A673 (cell line): ENCODE measurements around the gene PDE8A. TPM values are rescaled to one million over a fixed set of nuclear protein-coding genes. Genes with fewer than 3 reads are reported as not detected.
A peak's percentile ranks its signal among the peaks of the same experiment; 100 is the strongest.

Source experiments
- BruUV-seq: library from RNA; stranded (reverse); fragments of 400-500 nt; replicated peaks from 2 replicates; lab custom pipeline; 2021; lab: Mats Ljungman, UMichigan
- CTCF ChIA-PET: fragments of 300-600 bp; sonication (Branson Sonifier 250); formaldehyde crosslinking; loops from one replicate; lab custom pipeline; 2022; ENCODE audit warnings: antibody characterized with exemption; lab: Charles Lee
- POLR2A ChIA-PET: fragments of 300-600 bp; sonication (Branson Sonifier 250); formaldehyde crosslinking; loops from one replicate; lab custom pipeline; 2022; ENCODE audit warnings: antibody characterized with exemption; ENCODE audit not compliant: low non-redundant PET; lab: Charles Lee
- DNase-seq: peaks from one replicate; pipeline ENCODE4 v3.0.0-alpha.2; 2015; ENCODE audit warnings: low spot score
- H3K27ac ChIP-seq: fragments of 200-600 bp; sonication (generic); 2 replicates; pipeline ENCODE4 v1.5.1; 2016; ENCODE audit warnings: mixed run types, low read depth, mild to moderate bottlenecking, mixed read lengths, antibody characterized with exemption, low read length; ENCODE audit not compliant: poor library complexity, severe bottlenecking
- H3K27me3 ChIP-seq: fragments of 200-600 bp; sonication (generic); replicated peaks from 2 replicates; pipeline ENCODE4 v1.6.1; 2017; ENCODE audit warnings: mixed run types, low read depth, mild to moderate bottlenecking, mixed read lengths, antibody characterized with exemption, low read length; ENCODE audit not compliant: insufficient read depth, poor library complexity
- H3K36me3 ChIP-seq: fragments of 200-600 bp; sonication (generic); 2 replicates; pipeline ENCODE4 v1.6.1; 2016; ENCODE audit warnings: mixed run types, mild to moderate bottlenecking, mixed read lengths, antibody characterized with exemption, low read length; ENCODE audit not compliant: insufficient read depth, poor library complexity, severe bottlenecking
- H3K4me1 ChIP-seq: fragments of 200-600 bp; sonication (generic); 2 replicates; pipeline ENCODE4 v1.6.1; 2017; ENCODE audit warnings: mixed run types, mild to moderate bottlenecking, mixed read lengths, antibody characterized with exemption, low read length; ENCODE audit not compliant: insufficient read depth, poor library complexity, severe bottlenecking
- H3K4me3 ChIP-seq: fragments of 200-600 bp; sonication (generic); 2 replicates; pipeline ENCODE4 v1.5.1; 2016; ENCODE audit warnings: low read depth, mixed run types, mild to moderate bottlenecking, mixed read lengths, low read length; ENCODE audit not compliant: poor library complexity, severe bottlenecking
- H3K9me3 ChIP-seq: fragments of 200-600 bp; sonication (generic); 2 replicates; pipeline ENCODE4 v1.6.1; 2016; ENCODE audit warnings: mixed run types, low read depth, mild to moderate bottlenecking, mixed read lengths, antibody characterized with exemption, low read length; ENCODE audit not compliant: poor library complexity, severe bottlenecking
- CTCF ChIP-seq: fragments of 300-800, 200-600 bp; sonication (generic); conservative IDR thresholded peaks from 2 replicates; pipeline ENCODE4 v1.5.1; 2017; ENCODE audit warnings: low read depth, mild to moderate bottlenecking, antibody characterized with exemption, low read length, moderate library complexity, mixed read lengths
- EZH2 ChIP-seq: fragments of 200-600 bp; sonication (generic); IDR thresholded peaks from 2 replicates; pipeline ENCODE4 v1.6.1; 2017; ENCODE audit warnings: borderline replicate concordance, low read depth, mild to moderate bottlenecking, mixed read lengths, antibody characterized with exemption, low read length; ENCODE audit not compliant: poor library complexity, severe bottlenecking
- intact Hi-C: fragments of 100-400 bp; cut with micrococcal nuclease; formaldehyde crosslinking; loops from one replicate; pipeline ENCODE4 v1.10.0; 2022; ENCODE audit not compliant: unreplicated experiment
- total RNA-seq: library from RNA; stranded (reverse); gene quantifications from 2 replicates; pipeline ENCODE4 v1.2.3, GENCODE V29; 2021

Gene PDE8A
- total RNA-seq, 1 experiment from 2014 or later: 80.7 TPM

DNA sequence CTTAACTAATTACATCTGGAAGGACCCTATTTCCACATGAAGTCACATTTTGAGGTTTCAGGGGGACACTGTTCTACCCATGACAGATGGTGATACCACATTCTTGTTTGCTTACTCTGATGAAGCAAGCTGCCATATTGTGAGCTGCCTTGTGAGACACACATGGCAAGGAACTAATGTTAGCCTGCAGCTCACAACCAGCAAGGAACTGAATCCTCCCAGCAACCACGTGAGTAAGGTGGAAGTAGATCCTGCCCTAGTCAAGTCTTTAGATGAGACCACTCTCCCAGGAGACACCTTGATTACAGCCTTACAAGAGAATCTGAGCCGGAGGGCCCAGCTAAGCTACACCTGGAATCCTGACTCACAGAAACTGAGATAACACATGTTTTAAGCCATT is 160.1 kb downstream of the PDE8A start:
- Histone ChIP-seq H3K27ac (no peak overlapping the region), H3K4me1 (peaks cover 11% of the 10 kb centered on the region), H3K9me3 (no peaks in the 10 kb centered on the region), H3K27me3 (no peaks in the 10 kb centered on the region), H3K36me3 (peaks cover 32% of the 10 kb centered on the region), H3K4me3 (no peak overlapping the region)
- POLR2A ChIA-PET: no interaction called here
- CTCF ChIA-PET: interaction anchor here (1.1 kb wide), 1 partner anchor 27 kb away, joined by 3 read pairs; no protein-coding TSS in a partner anchor
- DNase-seq: no peak
- TF ChIP-seq EZH2 (no peak), CTCF (no peak)
- no TSS peak for BruUV-seq
- intact Hi-C loops: no loop called here

DNA sequence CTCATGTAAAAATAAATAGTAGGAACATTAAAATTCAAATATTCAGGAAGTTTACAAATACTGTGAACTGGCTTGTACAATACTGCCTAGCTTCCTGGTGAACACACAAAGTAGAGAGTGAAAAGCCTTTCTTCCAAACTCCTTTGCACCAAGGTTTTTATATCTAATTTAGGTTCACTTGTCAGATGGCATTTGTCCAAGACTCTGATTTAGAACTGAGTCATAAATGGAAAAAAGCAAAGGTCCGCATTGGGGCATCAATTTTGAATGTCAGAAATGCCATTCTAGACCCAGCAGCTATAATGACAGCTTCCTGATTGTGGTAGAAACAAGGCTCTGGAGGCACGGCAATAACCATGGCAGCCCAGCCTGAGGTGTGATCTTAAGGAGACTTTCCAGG is 160.7 kb downstream of the PDE8A start:
- Histone ChIP-seq H3K4me1 (peaks cover 11% of the 10 kb centered on the region), H3K4me3 (no peak overlapping the region), H3K36me3 (peaks cover 26% of the 10 kb centered on the region), H3K27me3 (no peaks in the 10 kb centered on the region), H3K27ac (no peak overlapping the region), H3K9me3 (no peaks in the 10 kb centered on the region)
- CTCF ChIA-PET: interaction anchor here (1.1 kb wide), 1 partner anchor 27 kb away, joined by 3 read pairs; no protein-coding TSS in a partner anchor
- POLR2A ChIA-PET: no interaction called here
- TF ChIP-seq EZH2: no peak
- no peak for TF ChIP-seq CTCF
- intact Hi-C loops: no loop called here
- no TSS peak for BruUV-seq
- peak; percentile 70 for DNase-seq

DNA sequence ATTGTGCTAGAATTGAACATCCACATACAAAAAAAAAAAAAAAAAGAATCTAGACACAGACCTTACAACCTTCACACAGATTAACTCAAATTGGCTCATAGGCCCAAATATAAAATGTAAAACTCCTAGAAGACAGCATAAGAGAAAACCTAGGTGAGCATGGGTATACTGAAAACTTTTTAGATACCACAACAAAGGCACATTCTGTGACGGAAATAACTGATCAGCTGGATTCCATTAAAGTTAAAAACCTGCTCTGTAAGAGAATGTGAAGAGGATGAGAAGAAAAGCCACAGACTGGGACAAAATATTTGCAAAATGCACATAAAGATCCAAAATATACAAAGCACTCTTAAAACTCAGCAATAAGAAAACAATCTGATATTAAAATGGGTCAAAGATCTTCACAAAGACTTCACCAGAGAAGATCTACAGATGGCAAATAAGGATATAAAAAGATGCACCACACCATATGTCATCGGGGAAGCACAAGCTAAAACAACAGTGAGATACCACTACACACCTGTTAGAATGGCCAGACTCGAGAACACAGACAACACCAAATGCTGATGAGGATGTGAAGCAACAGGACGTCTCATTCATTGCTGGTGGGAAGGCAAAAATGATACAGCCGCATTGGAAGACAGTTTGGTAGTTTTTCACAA is 167.9 kb downstream of the PDE8A start:
- no peaks in the 10 kb centered on the region for H3K4me1 ChIP-seq
- H3K27ac ChIP-seq: no peak overlapping the region
- H3K27me3 ChIP-seq: no peaks in the 10 kb centered on the region
- H3K9me3 ChIP-seq: no peaks in the 10 kb centered on the region
- intact Hi-C loops: no loop called here
- TF ChIP-seq EZH2 (no peak), CTCF (no peak)
- POLR2A ChIA-PET: no interaction called here
- no peak overlapping the region for H3K4me3 ChIP-seq
- BruUV-seq: no TSS peak
- CTCF ChIA-PET: no interaction called here
- no peak for DNase-seq
- no peaks in the 10 kb centered on the region for H3K36me3 ChIP-seq
